RWPE2 (cell line): Measurements from ENCODE around the gene FBXO42.

Experiments used
- ATAC-seq: fragments of 200-7000 bp; cut with Tn5 transposase; 3 replicates; pipeline ENCODE4 v1.9.1; 2021; ENCODE audit warnings: low read depth
- DNase-seq: peaks from one replicate; pipeline ENCODE4 v3.0.0-alpha.2; 2020; ENCODE audit warnings: low spot score
- H3K27ac ChIP-seq: fragments of 450-650 bp; 2 replicates; pipeline ENCODE4 v1.5.1; 2017; ENCODE audit warnings: mild to moderate bottlenecking; ENCODE audit not compliant: poor library complexity, severe bottlenecking
- H3K27me3 ChIP-seq: fragments of 250-450 bp; sonication (Bioruptor Pico); 2 replicates; pipeline ENCODE4 v1.5.1; 2021; ENCODE audit warnings: mild to moderate bottlenecking, moderate library complexity; ENCODE audit not compliant: insufficient read depth, poor library complexity, severe bottlenecking
- H3K36me3 ChIP-seq: fragments of 250-450 bp; sonication (Bioruptor Pico); 2 replicates; pipeline ENCODE4 v1.5.1; 2020; ENCODE audit warnings: low read depth, mild to moderate bottlenecking, moderate library complexity
- H3K4me1 ChIP-seq: fragments of 250-450 bp; sonication (Bioruptor Pico); 2 replicates; pipeline ENCODE4 v1.5.1; 2021; ENCODE audit warnings: mild to moderate bottlenecking, moderate library complexity; ENCODE audit not compliant: insufficient read depth, poor library complexity, severe bottlenecking
- H3K4me3 ChIP-seq: fragments of 250-450 bp; sonication (Bioruptor Pico); 2 replicates; pipeline ENCODE4 v1.5.1; 2021; ENCODE audit warnings: mild to moderate bottlenecking, moderate library complexity; ENCODE audit not compliant: severe bottlenecking
- H3K9me3 ChIP-seq: fragments of 250-450 bp; sonication (Bioruptor Pico); 2 replicates; pipeline ENCODE4 v1.5.1; 2021; ENCODE audit warnings: mild to moderate bottlenecking, moderate library complexity; ENCODE audit not compliant: severe bottlenecking
- TF ChIP-seq, protein P1 (sequence below): fragments of 450-650 bp; IDR thresholded peaks from one replicate; pipeline ENCODE4 v1.5.1; 2017; ENCODE audit warnings: mild to moderate bottlenecking, moderate library complexity; ENCODE audit not compliant: poor library complexity, severe bottlenecking

Gene FBXO42

DNA sequence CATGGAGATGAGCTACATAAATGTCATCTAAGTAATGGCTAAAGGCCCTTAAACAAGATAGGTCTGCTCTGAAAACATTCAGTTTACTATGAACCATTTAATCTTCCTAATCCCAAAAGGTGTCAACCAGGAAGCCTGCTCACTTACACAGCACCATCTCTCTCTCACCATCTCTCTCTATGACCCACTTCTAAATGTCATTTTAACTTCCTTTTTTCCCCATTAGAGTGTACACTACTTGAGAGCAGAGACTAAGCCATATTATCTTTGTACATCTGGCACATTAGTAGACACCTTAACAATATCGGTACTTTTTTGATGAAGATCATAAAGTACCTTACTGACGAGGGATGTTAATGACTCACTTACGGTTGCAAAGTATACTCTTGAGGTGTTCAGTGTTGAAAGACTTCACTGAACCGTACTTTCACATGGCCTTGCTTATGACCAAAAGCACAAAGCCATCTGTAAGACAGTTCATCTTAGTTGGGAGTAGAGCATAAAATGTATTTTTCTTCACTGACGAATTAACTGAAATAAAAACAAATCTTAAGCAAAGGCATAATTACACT is 25.4 kb downstream of the FBXO42 start:
- H3K4me3 ChIP-seq: no peak overlapping the region
- DNase-seq: no peak
- H3K9me3 ChIP-seq: no peaks in the 10 kb centered on the region
- TF ChIP-seq, protein P1, sequence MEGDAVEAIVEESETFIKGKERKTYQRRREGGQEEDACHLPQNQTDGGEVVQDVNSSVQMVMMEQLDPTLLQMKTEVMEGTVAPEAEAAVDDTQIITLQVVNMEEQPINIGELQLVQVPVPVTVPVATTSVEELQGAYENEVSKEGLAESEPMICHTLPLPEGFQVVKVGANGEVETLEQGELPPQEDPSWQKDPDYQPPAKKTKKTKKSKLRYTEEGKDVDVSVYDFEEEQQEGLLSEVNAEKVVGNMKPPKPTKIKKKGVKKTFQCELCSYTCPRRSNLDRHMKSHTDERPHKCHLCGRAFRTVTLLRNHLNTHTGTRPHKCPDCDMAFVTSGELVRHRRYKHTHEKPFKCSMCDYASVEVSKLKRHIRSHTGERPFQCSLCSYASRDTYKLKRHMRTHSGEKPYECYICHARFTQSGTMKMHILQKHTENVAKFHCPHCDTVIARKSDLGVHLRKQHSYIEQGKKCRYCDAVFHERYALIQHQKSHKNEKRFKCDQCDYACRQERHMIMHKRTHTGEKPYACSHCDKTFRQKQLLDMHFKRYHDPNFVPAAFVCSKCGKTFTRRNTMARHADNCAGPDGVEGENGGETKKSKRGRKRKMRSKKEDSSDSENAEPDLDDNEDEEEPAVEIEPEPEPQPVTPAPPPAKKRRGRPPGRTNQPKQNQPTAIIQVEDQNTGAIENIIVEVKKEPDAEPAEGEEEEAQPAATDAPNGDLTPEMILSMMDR: no peak
- H3K4me1 ChIP-seq: peaks cover 5% of the 10 kb centered on the region
- H3K27ac ChIP-seq: no peak overlapping the region
- no peak for ATAC-seq
- peaks cover 8% of the 10 kb centered on the region for H3K36me3 ChIP-seq
- no peaks in the 10 kb centered on the region for H3K27me3 ChIP-seq

DNA sequence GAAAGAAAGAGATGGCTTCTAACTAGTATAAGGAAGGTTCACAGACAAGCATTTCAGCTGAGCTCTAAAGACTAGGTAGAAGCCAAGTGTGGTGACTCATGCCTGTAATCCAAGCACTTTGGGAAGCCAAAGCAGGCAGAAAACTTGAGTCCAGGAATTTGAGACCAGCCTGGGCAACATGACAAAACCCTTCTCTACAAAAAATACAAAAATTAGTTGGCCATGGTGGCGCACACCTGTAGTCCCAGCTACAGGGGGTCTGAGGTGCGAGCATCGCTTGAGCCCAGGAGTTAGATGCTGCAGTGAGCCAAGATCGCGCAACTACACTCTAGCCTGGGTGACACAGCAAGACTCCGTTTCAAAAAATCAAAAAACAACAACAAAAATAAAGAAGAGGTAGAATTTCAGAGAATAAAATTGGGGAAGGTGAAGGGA is 27.8 kb downstream of the FBXO42 start:
- ATAC-seq (peak; percentile 89), DNase-seq (no peak)
- Histone ChIP-seq H3K27me3 (no peaks in the 10 kb centered on the region), H3K4me3 (no peak overlapping the region), H3K9me3 (no peaks in the 10 kb centered on the region), H3K36me3 (peaks cover 8% of the 10 kb centered on the region), H3K4me1 (peaks cover 15% of the 10 kb centered on the region), H3K27ac (no peak overlapping the region)
- TF ChIP-seq, protein P1: no peak

GRCh38 chr1:16321176-16321867 is 31.0 kb downstream of the FBXO42 start:
- ATAC-seq (peak; percentile 67; the same call in 2 of the 3 replicates), DNase-seq (no peak)
- no peaks in the 10 kb centered on the region for H3K27me3 ChIP-seq
- H3K36me3 ChIP-seq: no peaks in the 10 kb centered on the region
- TF ChIP-seq, protein P1: no peak
- H3K4me3 ChIP-seq: no peak overlapping the region
- H3K27ac ChIP-seq: peak overlapping the region; percentile 3
- H3K9me3 ChIP-seq: no peaks in the 10 kb centered on the region
- peaks cover 15% of the 10 kb centered on the region for H3K4me1 ChIP-seq

- Histone ChIP-seq H3K36me3 (peaks cover 7% of the 10 kb centered on the region), H3K27me3 (no peaks in the 10 kb centered on the region), H3K4me1 (peaks cover 10% of the 10 kb centered on the region), H3K27ac (no peak overlapping the region), H3K4me3 (no peak overlapping the region), H3K9me3 (no peaks in the 10 kb centered on the region)
- TF ChIP-seq, protein P1: no peak
- ATAC-seq (no peak), DNase-seq (no peak)
Observed at GRCh38 chr1:16318555-16318954, 33.7 kb downstream of the FBXO42 start.

- DNase-seq (no peak), ATAC-seq (no peak)
- Histone ChIP-seq H3K4me3 (no peak overlapping the region), H3K9me3 (no peaks in the 10 kb centered on the region), H3K27me3 (no peaks in the 10 kb centered on the region), H3K27ac (no peak overlapping the region), H3K36me3 (peaks cover 29% of the 10 kb centered on the region), H3K4me1 (no peaks in the 10 kb centered on the region)
- TF ChIP-seq, protein P1: no peak
Observed at GRCh38 chr1:16315437-16315836, 36.8 kb downstream of the FBXO42 start.
